GM12878 (cell line): Measurements from ENCODE around the gene SLC22A23. TPM values are rescaled to one million over a fixed set of nuclear protein-coding genes. Genes with fewer than 3 reads are reported as not detected.

Experiments
- ATAC-seq: fragments of 200-7000 bp; cut with Tn5 transposase; 3 replicates; pipeline ENCODE4 v1.9.1; 2020; ENCODE audit warnings: mild to moderate bottlenecking, moderate library complexity
- BruUV-seq: library from RNA; stranded (reverse); fragments of 400-500 nt; replicated peaks from 2 replicates; lab custom pipeline; 2021; lab: Mats Ljungman, UMichigan
- CTCF ChIA-PET: fragments of 300-600 bp; sonication (Branson Sonifier 250); formaldehyde crosslinking; extraction: SDS; loops from one replicate; lab custom pipeline; 2021; ENCODE audit warnings: inconsistent platforms; lab: Yijun Ruan, JAX
- POLR2A ChIA-PET: fragments of 350-600 bp; formaldehyde crosslinking; extraction: SDS; loops from one replicate; lab custom pipeline; 2021; ENCODE audit warnings: inconsistent platforms; lab: Charles Lee
- RAD21 ChIA-PET: fragments of 300-600 bp; sonication (Branson Sonifier 250); formaldehyde crosslinking; loops from one replicate; lab custom pipeline; 2023; ENCODE audit warnings: antibody characterized with exemption; ENCODE audit not compliant: unreplicated experiment; lab: Charles Lee
- SMC1A ChIA-PET: fragments of 300-600 bp; sonication (Branson Sonifier 250); formaldehyde crosslinking; loops from one replicate; lab custom pipeline; 2023; ENCODE audit not compliant: unreplicated experiment, uncharacterized antibody; lab: Charles Lee
- DNase-seq: peaks from one replicate; pipeline ENCODE4 v3.0.0-alpha.2; 2011; ENCODE audit warnings: low read depth, low spot score
- FAIRE-seq: peaks from 3 replicates; lab custom pipeline; 2011; peaks lifted over from hg19 to GRCh38; lab: Jason Lieb, UNC
- H2AFZ ChIP-seq: 2 replicates; pipeline ENCODE4 v1.6.0; 2011; ENCODE audit warnings: low read depth, low read length, control low read depth; ENCODE audit not compliant: control insufficient read depth
- H3K27ac ChIP-seq: 2 replicates; pipeline ENCODE4 v1.5.1; 2011; ENCODE audit warnings: control low read depth; ENCODE audit not compliant: control insufficient read depth, insufficient read depth
- H3K27me3 ChIP-seq, 2 experiments: replicated peaks in 1 of 2; 2 replicates each; pipeline versions ENCODE4 v1.6.0 to v1.6.1; 2011; ENCODE audit warnings: low read length in 1 of 2; ENCODE audit not compliant: control insufficient read depth in 2 of 2, insufficient read depth in 2 of 2
- H3K36me3 ChIP-seq, 2 experiments: 2 replicates each; pipeline ENCODE4 v1.5.1; 2011; ENCODE audit warnings: low read length in 1 of 2; ENCODE audit not compliant: control insufficient read depth in 2 of 2, insufficient read depth in 2 of 2
- H3K4me1 ChIP-seq: 2 replicates; pipeline ENCODE4 v1.6.1; 2011; ENCODE audit warnings: mild to moderate bottlenecking, low read length, moderate library complexity, mixed read lengths; ENCODE audit not compliant: control insufficient read depth, insufficient read depth
- H3K4me2 ChIP-seq: 2 replicates; pipeline ENCODE4 v1.6.0; 2011; ENCODE audit warnings: control low read depth; ENCODE audit not compliant: control insufficient read depth, insufficient read depth
- H3K4me3 ChIP-seq: fragments of 200-600 bp; sonication (generic); 2 replicates; pipeline ENCODE4 v1.5.1; 2016
- H3K79me2 ChIP-seq: 2 replicates; pipeline ENCODE4 v1.6.0; 2011; ENCODE audit warnings: low read length; ENCODE audit not compliant: control insufficient read depth, insufficient read depth
- H3K9ac ChIP-seq: 2 replicates; pipeline ENCODE4 v1.8.0; 2011; ENCODE audit warnings: low read length, control low read depth, mixed read lengths; ENCODE audit not compliant: control insufficient read depth, insufficient read depth
- H3K9me3 ChIP-seq: replicated peaks from 3 replicates; pipeline ENCODE4 v1.5.1; 2011; ENCODE audit warnings: mild to moderate bottlenecking, low read length; ENCODE audit not compliant: control insufficient read depth, insufficient read depth
- H4K20me1 ChIP-seq: 2 replicates; pipeline ENCODE4 v1.6.0; 2011; ENCODE audit not compliant: control insufficient read depth, insufficient read depth
- ATF7 ChIP-seq: fragments of 450-650 bp; IDR thresholded peaks from 2 replicates; pipeline ENCODE4 v1.6.1; 2016; ENCODE audit warnings: low read depth, mild to moderate bottlenecking
- IKZF2 ChIP-seq, 2 experiments: fragments of 450-650 bp; IDR thresholded peaks; 2 replicates each; pipeline ENCODE4 v1.6.1; 2017; ENCODE audit warnings: mild to moderate bottlenecking in 2 of 2, moderate library complexity in 2 of 2
- MEF2A ChIP-seq: IDR thresholded peaks from 2 replicates; pipeline ENCODE4 v1.6.1; 2011; ENCODE audit warnings: low read depth, mild to moderate bottlenecking, low read length, moderate library complexity; ENCODE audit not compliant: insufficient read depth
- POLR2A ChIP-seq: IDR thresholded peaks from 2 replicates; pipeline ENCODE4 v1.6.1; 2011; ENCODE audit warnings: low read depth, mild to moderate bottlenecking, low read length
- POU2F2 ChIP-seq: IDR thresholded peaks from 3 replicates; pipeline ENCODE4 v1.6.1; 2011; ENCODE audit warnings: low read depth, mild to moderate bottlenecking, low read length, borderline replicate concordance
- RUNX3 ChIP-seq: IDR thresholded peaks from 2 replicates; pipeline ENCODE4 v1.6.1; 2012; ENCODE audit warnings: low read length, inconsistent platforms
- SUPT20H ChIP-seq: IDR thresholded peaks from 2 replicates; pipeline ENCODE4 v1.6.1; 2011; ENCODE audit warnings: low read depth, mild to moderate bottlenecking, low read length, moderate library complexity, borderline replicate concordance; ENCODE audit not compliant: control insufficient read depth
- WGBS: methylation state at CpG from one replicate; pipeline ENCODE4 v1.1.6; 2016; ENCODE audit warnings: low lambda C conversion rate; ENCODE audit not compliant: insufficient replicate concordance, insufficient coverage; ENCODE audit errors: missing lambda C conversion rate; 5-methylcytosine and 5-hydroxymethylcytosine counted together
- in situ Hi-C: fragments of 300-500 bp; cut with MboI; formaldehyde crosslinking; loops from 9 replicates; pipeline ENCODE4 v1.14.3; 2018; ENCODE audit warnings: mixed read lengths
- intact Hi-C: fragments of 100-400 bp; cut with micrococcal nuclease; formaldehyde crosslinking; loops from one replicate; pipeline ENCODE4 v1.14.2; 2022; ENCODE audit not compliant: unreplicated experiment
- polyA plus RNA-seq, 11 experiments: library from polyadenylated mRNA; depleted of rRNA in 4 of 11; unstranded in 6 of 11; stranded (reverse) in 5 of 11; fragments of >200 nt; fragmentation: Nextera tagmentation in 4 of 11; fragmentation: Illumina TruSeq in 1 of 11; extraction: Ambion mirVana in 4 of 11; extraction: Trizol in 1 of 11; gene quantifications; 1 replicate in 1 of 11; 2 replicates in 10 of 11; pipeline versions ENCODE4 v1.2.1 to v1.2.3, GENCODE V29; 2011 to 2016; ENCODE audit warnings: inconsistent platforms in 2 of 11, missing spikeins in 2 of 11, low read depth in 1 of 11
- total RNA-seq, 4 experiments: library from RNA; depleted of rRNA in 3 of 4; stranded (reverse); fragments of >200 nt in 3 of 4; fragmentation: Illumina TruSeq in 1 of 4; extraction: Trizol in 1 of 4; gene quantifications; 2 replicates each; pipeline versions ENCODE4 v1.2.1 to v1.2.3, GENCODE V29; 2013 to 2021
- TF ChIP-seq, protein P1 (sequence below): fragments of 150-350 bp; IDR thresholded peaks from 2 replicates; pipeline ENCODE4 v1.6.1; 2016; ENCODE audit warnings: low read depth, low read length
- TF ChIP-seq, protein P2 (sequence below): fragments of 450-650 bp; IDR thresholded peaks from 2 replicates; pipeline ENCODE4 v1.6.1; 2017; ENCODE audit warnings: mild to moderate bottlenecking
- TF ChIP-seq, protein P3 (sequence below), 3 experiments: IDR thresholded peaks in 2 of 3; conservative IDR thresholded peaks in 1 of 3; 2 replicates each; pipeline ENCODE4 v1.5.1; 2011; ENCODE audit warnings: low read depth in 3 of 3, low read length in 3 of 3, mild to moderate bottlenecking in 3 of 3, control low read depth in 2 of 3, moderate library complexity in 2 of 3, inconsistent platforms in 1 of 3, mixed read lengths in 1 of 3; ENCODE audit not compliant: control insufficient read depth in 2 of 3, insufficient read depth in 1 of 3; ENCODE audit errors: extremely low read depth in 1 of 3
- TF ChIP-seq, protein P4 (sequence below): fragments of 450-650 bp; IDR thresholded peaks from 2 replicates; pipeline ENCODE4 v1.6.1; 2017; ENCODE audit warnings: low read depth, mild to moderate bottlenecking, moderate library complexity

SLC22A23 gene
- total and polyA plus RNA-seq, 10 of the 15 experiments (the other 5 are each of a cell fraction or from before 2014, with no cell fraction given) = 0.20 to 2.4 (median 0.74) TPM

DNA sequence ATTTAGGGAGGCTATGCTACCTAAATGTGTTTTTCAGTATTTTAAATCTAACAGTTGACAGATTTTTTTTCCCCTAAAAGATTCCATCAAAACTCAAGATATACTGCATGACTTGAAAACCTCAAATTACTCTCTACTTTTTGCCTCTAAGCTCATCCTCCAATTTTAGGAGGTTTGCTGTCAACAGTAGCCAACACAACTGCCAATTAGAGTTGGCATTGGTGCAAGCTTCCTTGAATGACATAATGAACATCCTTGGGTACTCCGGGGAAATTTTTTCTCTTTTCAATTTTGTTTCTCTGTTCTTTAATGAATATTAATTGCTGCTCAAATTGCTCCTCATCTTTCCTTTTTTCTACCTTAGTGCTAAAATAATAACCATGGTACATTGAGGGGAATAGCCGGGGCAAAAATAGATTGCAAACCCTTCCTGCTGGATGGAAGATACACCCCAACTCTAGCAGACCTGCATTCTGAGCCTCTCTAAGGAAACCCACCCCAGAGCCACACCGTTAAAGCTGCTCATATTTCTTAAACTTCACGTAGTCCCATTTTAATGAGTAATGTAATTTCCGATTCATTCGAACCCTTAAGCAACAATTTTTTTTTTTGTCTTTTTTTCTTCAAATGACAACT lies 34.3 kb downstream of the SLC22A23 start (continued):
- TF ChIP-seq, protein P1, sequence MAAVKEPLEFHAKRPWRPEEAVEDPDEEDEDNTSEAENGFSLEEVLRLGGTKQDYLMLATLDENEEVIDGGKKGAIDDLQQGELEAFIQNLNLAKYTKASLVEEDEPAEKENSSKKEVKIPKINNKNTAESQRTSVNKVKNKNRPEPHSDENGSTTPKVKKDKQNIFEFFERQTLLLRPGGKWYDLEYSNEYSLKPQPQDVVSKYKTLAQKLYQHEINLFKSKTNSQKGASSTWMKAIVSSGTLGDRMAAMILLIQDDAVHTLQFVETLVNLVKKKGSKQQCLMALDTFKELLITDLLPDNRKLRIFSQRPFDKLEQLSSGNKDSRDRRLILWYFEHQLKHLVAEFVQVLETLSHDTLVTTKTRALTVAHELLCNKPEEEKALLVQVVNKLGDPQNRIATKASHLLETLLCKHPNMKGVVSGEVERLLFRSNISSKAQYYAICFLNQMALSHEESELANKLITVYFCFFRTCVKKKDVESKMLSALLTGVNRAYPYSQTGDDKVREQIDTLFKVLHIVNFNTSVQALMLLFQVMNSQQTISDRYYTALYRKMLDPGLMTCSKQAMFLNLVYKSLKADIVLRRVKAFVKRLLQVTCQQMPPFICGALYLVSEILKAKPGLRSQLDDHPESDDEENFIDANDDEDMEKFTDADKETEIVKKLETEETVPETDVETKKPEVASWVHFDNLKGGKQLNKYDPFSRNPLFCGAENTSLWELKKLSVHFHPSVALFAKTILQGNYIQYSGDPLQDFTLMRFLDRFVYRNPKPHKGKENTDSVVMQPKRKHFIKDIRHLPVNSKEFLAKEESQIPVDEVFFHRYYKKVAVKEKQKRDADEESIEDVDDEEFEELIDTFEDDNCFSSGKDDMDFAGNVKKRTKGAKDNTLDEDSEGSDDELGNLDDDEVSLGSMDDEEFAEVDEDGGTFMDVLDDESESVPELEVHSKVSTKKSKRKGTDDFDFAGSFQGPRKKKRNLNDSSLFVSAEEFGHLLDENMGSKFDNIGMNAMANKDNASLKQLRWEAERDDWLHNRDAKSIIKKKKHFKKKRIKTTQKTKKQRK = no peak
- TF ChIP-seq POLR2A = no peak

DNA sequence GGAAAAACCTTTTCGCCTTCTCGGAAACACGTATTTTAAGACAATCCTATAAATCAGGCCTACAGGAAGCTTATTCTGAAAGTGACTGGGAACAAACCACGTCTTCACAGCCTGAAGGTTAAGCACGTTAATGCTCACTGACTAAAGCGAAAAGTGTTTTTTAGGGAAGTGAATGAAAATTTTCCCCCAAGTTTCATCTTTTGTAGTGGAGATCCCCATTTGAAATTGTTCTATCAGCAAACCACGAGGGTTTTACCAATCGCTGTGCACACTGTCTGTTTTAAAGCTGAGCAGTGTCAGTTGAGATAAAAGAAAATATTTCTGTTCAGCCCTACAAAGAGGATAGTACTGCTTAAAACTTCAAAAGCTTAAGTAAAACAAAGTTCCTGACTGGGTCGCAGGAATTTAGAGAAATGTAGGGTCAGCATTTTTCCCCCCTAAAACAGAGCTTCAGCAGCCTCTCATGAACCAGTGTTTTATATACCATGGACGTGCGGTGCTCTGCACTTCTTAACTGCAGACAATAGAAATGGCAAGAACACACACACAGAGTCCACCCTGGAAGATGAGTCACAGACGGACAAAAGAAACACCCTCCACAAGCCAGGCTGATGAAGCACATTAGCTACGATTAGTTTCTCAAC lies 34.9 kb downstream of the SLC22A23 start:
- no TSS peak for BruUV-seq
- H3K27ac ChIP-seq = peak overlapping the region; percentile 25; the same call in 1 of the 2 replicates
- SMC1A ChIA-PET = interaction anchor here (0.6 to 3.3 kb wide), 19 partner anchors 10 to 339 kb away, joined by 3 to 19 read pairs (median 4); no protein-coding TSS in a partner anchor
- no peak overlapping the region for H3K4me2 ChIP-seq
- RAD21 ChIA-PET = interaction anchor here (0.8 to 3.3 kb wide), 11 partner anchors 9 to 97 kb away, joined by 3 to 22 read pairs (median 3); no protein-coding TSS in a partner anchor
- ATAC-seq = peak; percentile 77
- in situ Hi-C loops = no loop called here
- CTCF ChIA-PET = interaction anchor here (0.8 to 3.2 kb wide), 8 partner anchors 10 to 310 kb away, joined by 3 to 21 read pairs (median 4); no protein-coding TSS in a partner anchor
- 28% methylated on average over 13 of the region's 13 CpGs for WGBS
- POLR2A ChIA-PET = interaction anchor here (0.5 to 2.8 kb wide), 7 partner anchors 10 to 301 kb away, joined by 3 to 16 read pairs (median 5); no protein-coding TSS in a partner anchor
- no peaks in the 10 kb centered on the region for H3K27me3 ChIP-seq
- H4K20me1 ChIP-seq = no peaks in the 10 kb centered on the region; the same call in 1 of the 2 replicates
- no peak overlapping the region for H3K4me3 ChIP-seq
- no peaks in the 10 kb centered on the region for H3K4me1 ChIP-seq
- H2AFZ ChIP-seq = peak overlapping the region; percentile 3; the same call in 1 of the 2 replicates
- DNase-seq = peak; percentile 21
- H3K9ac ChIP-seq = no peak overlapping the region
- no peaks in the 10 kb centered on the region for H3K36me3 ChIP-seq
- intact Hi-C loops = no loop called here
- no peak for FAIRE-seq
- no peaks in the 10 kb centered on the region for H3K9me3 ChIP-seq
- H3K79me2 ChIP-seq = no peaks in the 10 kb centered on the region
- TF ChIP-seq MEF2A = no peak
- no peak for TF ChIP-seq ATF7
- TF ChIP-seq, protein P2, sequence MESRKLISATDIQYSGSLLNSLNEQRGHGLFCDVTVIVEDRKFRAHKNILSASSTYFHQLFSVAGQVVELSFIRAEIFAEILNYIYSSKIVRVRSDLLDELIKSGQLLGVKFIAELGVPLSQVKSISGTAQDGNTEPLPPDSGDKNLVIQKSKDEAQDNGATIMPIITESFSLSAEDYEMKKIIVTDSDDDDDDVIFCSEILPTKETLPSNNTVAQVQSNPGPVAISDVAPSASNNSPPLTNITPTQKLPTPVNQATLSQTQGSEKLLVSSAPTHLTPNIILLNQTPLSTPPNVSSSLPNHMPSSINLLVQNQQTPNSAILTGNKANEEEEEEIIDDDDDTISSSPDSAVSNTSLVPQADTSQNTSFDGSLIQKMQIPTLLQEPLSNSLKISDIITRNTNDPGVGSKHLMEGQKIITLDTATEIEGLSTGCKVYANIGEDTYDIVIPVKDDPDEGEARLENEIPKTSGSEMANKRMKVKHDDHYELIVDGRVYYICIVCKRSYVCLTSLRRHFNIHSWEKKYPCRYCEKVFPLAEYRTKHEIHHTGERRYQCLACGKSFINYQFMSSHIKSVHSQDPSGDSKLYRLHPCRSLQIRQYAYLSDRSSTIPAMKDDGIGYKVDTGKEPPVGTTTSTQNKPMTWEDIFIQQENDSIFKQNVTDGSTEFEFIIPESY = no peak
- no peak for TF ChIP-seq POU2F2
- TF ChIP-seq IKZF2 (IDR thresholded peaks at IDR 0.05) = peak; percentile 65 to 67; a peak in 3 of 4 replicates
- no peak for TF ChIP-seq SUPT20H
- TF ChIP-seq, protein P3, sequence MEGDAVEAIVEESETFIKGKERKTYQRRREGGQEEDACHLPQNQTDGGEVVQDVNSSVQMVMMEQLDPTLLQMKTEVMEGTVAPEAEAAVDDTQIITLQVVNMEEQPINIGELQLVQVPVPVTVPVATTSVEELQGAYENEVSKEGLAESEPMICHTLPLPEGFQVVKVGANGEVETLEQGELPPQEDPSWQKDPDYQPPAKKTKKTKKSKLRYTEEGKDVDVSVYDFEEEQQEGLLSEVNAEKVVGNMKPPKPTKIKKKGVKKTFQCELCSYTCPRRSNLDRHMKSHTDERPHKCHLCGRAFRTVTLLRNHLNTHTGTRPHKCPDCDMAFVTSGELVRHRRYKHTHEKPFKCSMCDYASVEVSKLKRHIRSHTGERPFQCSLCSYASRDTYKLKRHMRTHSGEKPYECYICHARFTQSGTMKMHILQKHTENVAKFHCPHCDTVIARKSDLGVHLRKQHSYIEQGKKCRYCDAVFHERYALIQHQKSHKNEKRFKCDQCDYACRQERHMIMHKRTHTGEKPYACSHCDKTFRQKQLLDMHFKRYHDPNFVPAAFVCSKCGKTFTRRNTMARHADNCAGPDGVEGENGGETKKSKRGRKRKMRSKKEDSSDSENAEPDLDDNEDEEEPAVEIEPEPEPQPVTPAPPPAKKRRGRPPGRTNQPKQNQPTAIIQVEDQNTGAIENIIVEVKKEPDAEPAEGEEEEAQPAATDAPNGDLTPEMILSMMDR (IDR thresholded peaks at IDR 0.05 in 2 of 3, conservative IDR thresholded peaks at IDR 0.05 in 1 of 3; ENCODE audit: control insufficient read depth in 2 of 3, extremely low read depth in 1 of 3, insufficient read depth in 1 of 3, low read depth in 3 of 3, low read length in 3 of 3) = no peak
- peak; percentile 13; the same call in 1 of the 2 replicates for TF ChIP-seq RUNX3
- TF ChIP-seq, protein P4, sequence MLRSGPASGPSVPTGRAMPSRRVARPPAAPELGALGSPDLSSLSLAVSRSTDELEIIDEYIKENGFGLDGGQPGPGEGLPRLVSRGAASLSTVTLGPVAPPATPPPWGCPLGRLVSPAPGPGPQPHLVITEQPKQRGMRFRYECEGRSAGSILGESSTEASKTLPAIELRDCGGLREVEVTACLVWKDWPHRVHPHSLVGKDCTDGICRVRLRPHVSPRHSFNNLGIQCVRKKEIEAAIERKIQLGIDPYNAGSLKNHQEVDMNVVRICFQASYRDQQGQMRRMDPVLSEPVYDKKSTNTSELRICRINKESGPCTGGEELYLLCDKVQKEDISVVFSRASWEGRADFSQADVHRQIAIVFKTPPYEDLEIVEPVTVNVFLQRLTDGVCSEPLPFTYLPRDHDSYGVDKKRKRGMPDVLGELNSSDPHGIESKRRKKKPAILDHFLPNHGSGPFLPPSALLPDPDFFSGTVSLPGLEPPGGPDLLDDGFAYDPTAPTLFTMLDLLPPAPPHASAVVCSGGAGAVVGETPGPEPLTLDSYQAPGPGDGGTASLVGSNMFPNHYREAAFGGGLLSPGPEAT = peak; percentile 58; the same call in 1 of the 2 replicates
